DOHH2 (cell line): ENCODE results near the gene FTCD.
"Not testable (repeated sequence)": the region's sequence is repeated elsewhere in the genome, so short reads cannot be mapped to it uniquely, and the experiment has no call there.

Experiments
- H3F3A ChIP-seq: fragments of 200-600 bp; sonication (generic), shearing (Covaris generic); 2 replicates; pipeline ENCODE4 v1.6.0; 2016; ENCODE audit warnings: antibody characterized with exemption, mild to moderate bottlenecking; ENCODE audit not compliant: control insufficient read depth, insufficient read depth
- H3K27ac ChIP-seq: fragments of 200-600 bp; sonication (generic); 2 replicates; pipeline ENCODE4 v1.5.1; 2014; ENCODE audit warnings: low read depth, mild to moderate bottlenecking, low read length, moderate library complexity
- H3K27me3 ChIP-seq: fragments of 200-600 bp; sonication (generic); 2 replicates; pipeline ENCODE4 v1.6.1; 2014; ENCODE audit warnings: mild to moderate bottlenecking, low read length, mixed read lengths; ENCODE audit not compliant: control insufficient read depth
- H3K36me3 ChIP-seq: fragments of 200-600 bp; sonication (generic); 2 replicates; pipeline ENCODE4 v1.6.1; 2014; ENCODE audit warnings: mild to moderate bottlenecking, low read length, moderate library complexity, mixed read lengths; ENCODE audit not compliant: control insufficient read depth
- H3K4me1 ChIP-seq: fragments of 200-600 bp; sonication (generic); 2 replicates; pipeline ENCODE4 v1.6.1; 2014; ENCODE audit warnings: mild to moderate bottlenecking, low read length, mixed read lengths; ENCODE audit not compliant: control insufficient read depth
- H3K4me2 ChIP-seq: fragments of 200-600 bp; sonication (generic); 2 replicates; pipeline ENCODE4 v1.6.0; 2014; ENCODE audit warnings: mild to moderate bottlenecking, low read length, moderate library complexity
- H3K4me3 ChIP-seq: fragments of 200-600 bp; sonication (generic); 2 replicates; pipeline ENCODE4 v1.5.1; 2014; ENCODE audit warnings: mild to moderate bottlenecking, low read length, mixed read lengths
- H3K79me2 ChIP-seq: fragments of 200-600 bp; sonication (generic); 2 replicates; pipeline ENCODE4 v1.6.1; 2014; ENCODE audit warnings: mild to moderate bottlenecking, low read length, mixed read lengths; ENCODE audit not compliant: control insufficient read depth
- H3K9me2 ChIP-seq: fragments of 200-600 bp; sonication (generic); replicated peaks from 2 replicates; pipeline ENCODE4 v1.6.1; 2014; ENCODE audit warnings: mild to moderate bottlenecking, low read length, mixed read lengths; ENCODE audit not compliant: control insufficient read depth
- H3K9me3 ChIP-seq: fragments of 200-600 bp; sonication (generic); 2 replicates; pipeline ENCODE4 v1.6.1; 2014; ENCODE audit warnings: antibody characterized with exemption, low read length, mixed read lengths; ENCODE audit not compliant: control insufficient read depth, insufficient read depth
- H4K20me1 ChIP-seq: fragments of 200-600 bp; sonication (generic); 2 replicates; pipeline ENCODE4 v1.6.0; 2014; ENCODE audit warnings: low read depth, mild to moderate bottlenecking, antibody characterized with exemption, low read length, moderate library complexity; ENCODE audit not compliant: control insufficient read depth, insufficient read depth
- EZH2phosphoT487 ChIP-seq: fragments of 200-600 bp; sonication (generic); IDR thresholded peaks from 2 replicates; pipeline ENCODE4 v1.6.1; 2017; ENCODE audit warnings: borderline replicate concordance, mild to moderate bottlenecking, antibody characterized with exemption, low read length, moderate library complexity, mixed read lengths
- TF ChIP-seq, protein P1 (sequence below): fragments of 200-600 bp; sonication (generic); IDR thresholded peaks from one replicate; pipeline ENCODE4 v1.5.1; 2014; ENCODE audit warnings: antibody characterized with exemption, mild to moderate bottlenecking, low read depth, low read length; ENCODE audit not compliant: poor library complexity, severe bottlenecking

The FTCD gene

GRCh38 chr21:46202592-46203202 lies 47.3 kb upstream of the FTCD start:
- H3K9me3 ChIP-seq, result no peaks in the 10 kb centered on the region
- H3K36me3 ChIP-seq, result peaks cover 80% of the 10 kb centered on the region
- no peaks in the 10 kb centered on the region for H4K20me1 ChIP-seq
- no peak overlapping the region for H3K27ac ChIP-seq
- H3K4me1 ChIP-seq, result no peaks in the 10 kb centered on the region
- H3K27me3 ChIP-seq, result no peaks in the 10 kb centered on the region
- H3F3A ChIP-seq, result no peaks in the 10 kb centered on the region; the same call in 1 of the 2 replicates
- no peaks in the 10 kb centered on the region for H3K79me2 ChIP-seq
- H3K4me2 ChIP-seq, result no peak overlapping the region
- no peak overlapping the region for H3K4me3 ChIP-seq
- H3K9me2 ChIP-seq, result no peaks in the 10 kb centered on the region
- TF ChIP-seq, protein P1, sequence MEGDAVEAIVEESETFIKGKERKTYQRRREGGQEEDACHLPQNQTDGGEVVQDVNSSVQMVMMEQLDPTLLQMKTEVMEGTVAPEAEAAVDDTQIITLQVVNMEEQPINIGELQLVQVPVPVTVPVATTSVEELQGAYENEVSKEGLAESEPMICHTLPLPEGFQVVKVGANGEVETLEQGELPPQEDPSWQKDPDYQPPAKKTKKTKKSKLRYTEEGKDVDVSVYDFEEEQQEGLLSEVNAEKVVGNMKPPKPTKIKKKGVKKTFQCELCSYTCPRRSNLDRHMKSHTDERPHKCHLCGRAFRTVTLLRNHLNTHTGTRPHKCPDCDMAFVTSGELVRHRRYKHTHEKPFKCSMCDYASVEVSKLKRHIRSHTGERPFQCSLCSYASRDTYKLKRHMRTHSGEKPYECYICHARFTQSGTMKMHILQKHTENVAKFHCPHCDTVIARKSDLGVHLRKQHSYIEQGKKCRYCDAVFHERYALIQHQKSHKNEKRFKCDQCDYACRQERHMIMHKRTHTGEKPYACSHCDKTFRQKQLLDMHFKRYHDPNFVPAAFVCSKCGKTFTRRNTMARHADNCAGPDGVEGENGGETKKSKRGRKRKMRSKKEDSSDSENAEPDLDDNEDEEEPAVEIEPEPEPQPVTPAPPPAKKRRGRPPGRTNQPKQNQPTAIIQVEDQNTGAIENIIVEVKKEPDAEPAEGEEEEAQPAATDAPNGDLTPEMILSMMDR, result no peak
- no peak for TF ChIP-seq EZH2phosphoT487

GRCh38 chr21:46200877-46201803 lies 45.8 kb upstream of the FTCD start:
- H3K9me2 ChIP-seq, H3K79me2 ChIP-seq, H3F3A ChIP-seq, H3K9me3 ChIP-seq, H3K4me1 ChIP-seq, H3K4me2 ChIP-seq, H3K27ac ChIP-seq, H3K4me3 ChIP-seq, H3K27me3 ChIP-seq, H4K20me1 ChIP-seq: not testable (repeated sequence)
- peaks cover 80% of the 10 kb centered on the region for H3K36me3 ChIP-seq

GRCh38 chr21:46199436-46200373 lies 44.3 kb upstream of the FTCD start:
- H3K36me3 ChIP-seq, result peaks cover 80% of the 10 kb centered on the region
- H4K20me1 ChIP-seq, result no peaks in the 10 kb centered on the region
- H3K4me3 ChIP-seq, result no peak overlapping the region
- no peaks in the 10 kb centered on the region for H3K79me2 ChIP-seq
- no peaks in the 10 kb centered on the region for H3K4me1 ChIP-seq
- H3K27me3 ChIP-seq, result no peaks in the 10 kb centered on the region
- no peaks in the 10 kb centered on the region; the same call in 1 of the 2 replicates for H3F3A ChIP-seq
- no peak for TF ChIP-seq EZH2phosphoT487
- TF ChIP-seq, protein P1, result no peak
- H3K4me2 ChIP-seq, result no peak overlapping the region
- no peaks in the 10 kb centered on the region for H3K9me2 ChIP-seq
- no peak overlapping the region for H3K27ac ChIP-seq
- H3K9me3 ChIP-seq, result no peaks in the 10 kb centered on the region
